ENCODE results near the gene NOS1AP. TPM values are rescaled to one million over a fixed set of nuclear protein-coding genes. Genes with fewer than 3 reads are reported as not detected.

The NOS1AP gene
- total and polyA plus RNA-seq, 9 donors: 0.50 to 4.4 (median 1.5) TPM

DNA sequence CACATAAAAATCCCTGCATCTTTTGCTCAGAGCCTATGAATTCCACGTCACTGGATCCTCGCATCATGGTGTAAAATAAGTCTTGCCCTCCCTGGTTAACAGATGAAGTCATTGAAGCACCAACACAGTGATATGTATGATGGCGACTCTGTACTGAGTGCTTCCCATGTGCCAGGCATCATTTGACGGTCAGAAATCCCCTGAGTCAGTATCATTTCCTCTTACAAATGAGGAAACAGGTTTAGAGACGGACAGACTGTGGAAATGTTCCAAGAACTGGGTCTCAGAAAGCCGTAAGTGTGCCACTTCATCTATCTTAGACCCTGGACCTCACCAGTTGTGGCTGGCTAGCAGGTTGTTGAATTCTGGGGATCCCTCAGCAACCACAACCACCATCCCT is 40.8 kb upstream of the NOS1AP start:
- H3K9me3 ChIP-seq: no peaks in the 10 kb centered on the region
- H3K4me1 ChIP-seq (ENCODE audit: insufficient read depth): no peaks in the 10 kb centered on the region
- H3K27me3 ChIP-seq: no peaks in the 10 kb centered on the region
- H3K4me3 ChIP-seq: no peak overlapping the region
- TF ChIP-seq, protein P1, sequence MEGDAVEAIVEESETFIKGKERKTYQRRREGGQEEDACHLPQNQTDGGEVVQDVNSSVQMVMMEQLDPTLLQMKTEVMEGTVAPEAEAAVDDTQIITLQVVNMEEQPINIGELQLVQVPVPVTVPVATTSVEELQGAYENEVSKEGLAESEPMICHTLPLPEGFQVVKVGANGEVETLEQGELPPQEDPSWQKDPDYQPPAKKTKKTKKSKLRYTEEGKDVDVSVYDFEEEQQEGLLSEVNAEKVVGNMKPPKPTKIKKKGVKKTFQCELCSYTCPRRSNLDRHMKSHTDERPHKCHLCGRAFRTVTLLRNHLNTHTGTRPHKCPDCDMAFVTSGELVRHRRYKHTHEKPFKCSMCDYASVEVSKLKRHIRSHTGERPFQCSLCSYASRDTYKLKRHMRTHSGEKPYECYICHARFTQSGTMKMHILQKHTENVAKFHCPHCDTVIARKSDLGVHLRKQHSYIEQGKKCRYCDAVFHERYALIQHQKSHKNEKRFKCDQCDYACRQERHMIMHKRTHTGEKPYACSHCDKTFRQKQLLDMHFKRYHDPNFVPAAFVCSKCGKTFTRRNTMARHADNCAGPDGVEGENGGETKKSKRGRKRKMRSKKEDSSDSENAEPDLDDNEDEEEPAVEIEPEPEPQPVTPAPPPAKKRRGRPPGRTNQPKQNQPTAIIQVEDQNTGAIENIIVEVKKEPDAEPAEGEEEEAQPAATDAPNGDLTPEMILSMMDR (IDR thresholded peaks at IDR 0.05): no peak
- TF ChIP-seq EP300 (IDR thresholded peaks at IDR 0.05) (no peak), POLR2A (IDR thresholded peaks at IDR 0.05) (no peak)
- H3K36me3 ChIP-seq: no peaks in the 10 kb centered on the region
- intact Hi-C loops (cut with DNase I): no loop called here
- no peak for DNase-seq
- no peak overlapping the region for H3K27ac ChIP-seq
- WGBS, 3 donors: 76 to 80% (median 77%) methylated on average over 6 of the region's 6 CpGs

DNA sequence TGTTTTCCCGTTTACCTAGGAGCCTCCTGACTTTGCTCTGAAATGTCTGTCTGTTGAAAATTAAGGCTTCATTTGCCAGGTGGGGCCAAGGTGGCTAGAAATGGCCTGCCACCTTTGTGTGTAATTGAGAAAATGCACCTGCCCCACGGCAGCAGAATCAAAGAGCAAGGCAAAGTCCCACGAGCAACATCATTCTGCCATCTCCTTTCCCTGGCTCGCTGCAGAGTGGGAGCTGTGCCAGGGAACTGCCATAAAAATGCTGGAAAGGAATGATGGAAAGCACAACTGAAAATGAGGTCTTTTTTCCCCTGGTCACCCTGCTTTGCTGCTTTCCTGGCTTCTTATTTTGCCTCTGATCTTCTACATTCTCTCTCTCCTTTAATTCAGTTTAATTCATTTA is 40.3 kb upstream of the NOS1AP start:
- intact Hi-C loops (cut with DNase I): no loop called here
- Histone ChIP-seq H3K27me3 (no peaks in the 10 kb centered on the region), H3K36me3 (no peaks in the 10 kb centered on the region), H3K4me3 (no peak overlapping the region), H3K9me3 (no peaks in the 10 kb centered on the region), H3K27ac (no peak overlapping the region), H3K4me1 (ENCODE audit: insufficient read depth) (no peaks in the 10 kb centered on the region)
- DNase-seq: no peak
- TF ChIP-seq POLR2A (IDR thresholded peaks at IDR 0.05) (no peak), EP300 (IDR thresholded peaks at IDR 0.05) (no peak)
- TF ChIP-seq, protein P1 (IDR thresholded peaks at IDR 0.05): no peak
- 18 to 20% (median 19%) methylated on average over 4 of the region's 4 CpGs for WGBS, 3 donors

DNA sequence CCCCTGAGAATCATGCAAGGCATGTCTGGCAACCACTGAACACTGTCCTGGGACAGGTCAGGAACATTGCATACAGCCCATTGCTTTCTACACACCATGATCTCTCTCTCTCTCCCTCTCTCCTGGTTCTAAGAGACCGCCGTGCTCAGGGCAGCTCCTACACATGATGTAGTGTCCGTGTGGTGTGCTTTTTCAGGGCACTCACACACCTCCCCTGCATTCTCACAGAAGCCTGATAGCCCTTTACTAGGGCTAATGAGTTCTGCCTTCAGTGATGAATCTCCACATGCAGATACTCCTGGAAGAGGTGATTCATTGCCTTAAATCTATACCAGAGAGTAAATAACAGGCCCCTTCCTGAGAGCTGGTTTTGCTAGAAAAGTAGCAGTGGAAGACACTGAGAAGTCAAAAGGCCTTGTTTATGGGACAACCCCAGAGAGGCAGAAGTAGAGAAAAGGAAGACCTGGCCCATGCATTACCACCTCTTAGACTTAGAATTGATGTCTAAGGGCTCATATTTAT is 38.7 kb upstream of the NOS1AP start:
- H3K36me3 ChIP-seq: no peaks in the 10 kb centered on the region
- no peak for DNase-seq
- H3K4me1 ChIP-seq (ENCODE audit: insufficient read depth): no peaks in the 10 kb centered on the region
- no peak overlapping the region for H3K4me3 ChIP-seq
- H3K27me3 ChIP-seq: no peaks in the 10 kb centered on the region
- no peak overlapping the region for H3K27ac ChIP-seq
- WGBS, 3 donors: 62 to 79% (median 73%) methylated on average over 3 of the region's 3 CpGs
- intact Hi-C loops (cut with DNase I): loop anchor here in 2 of 4 donors (10.0 kb wide), 2 partner anchors 166 to 236 kb away; no protein-coding TSS in a partner anchor
- TF ChIP-seq POLR2A (IDR thresholded peaks at IDR 0.05) (no peak), EP300 (IDR thresholded peaks at IDR 0.05) (no peak)
- TF ChIP-seq, protein P1 (IDR thresholded peaks at IDR 0.05): no peak
- H3K9me3 ChIP-seq: no peaks in the 10 kb centered on the region

DNA sequence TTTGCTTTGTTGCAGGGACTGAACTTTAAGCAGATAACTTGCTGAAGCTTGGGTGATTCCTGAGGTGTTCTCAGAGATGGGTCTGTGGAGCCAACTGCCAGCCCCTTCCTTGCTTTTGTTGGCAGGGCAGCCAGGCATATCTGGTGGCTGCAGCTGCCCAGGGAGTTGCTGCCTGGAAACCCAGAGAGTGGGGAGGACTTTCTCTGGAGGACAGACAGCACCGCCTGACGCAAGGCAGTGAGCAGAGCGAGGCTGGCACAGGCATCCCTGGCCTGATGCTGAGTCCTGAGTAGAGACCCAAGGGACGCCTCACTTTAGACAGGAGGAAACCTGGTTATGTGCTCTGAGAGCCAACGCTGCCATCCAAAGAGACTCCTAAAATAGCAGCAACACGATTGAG is 36.1 kb upstream of the NOS1AP start:
- Histone ChIP-seq H3K27me3 (no peaks in the 10 kb centered on the region), H3K27ac (no peak overlapping the region), H3K9me3 (no peaks in the 10 kb centered on the region), H3K36me3 (no peaks in the 10 kb centered on the region), H3K4me1 (ENCODE audit: insufficient read depth) (no peaks in the 10 kb centered on the region), H3K4me3 (no peak overlapping the region)
- 56 to 72% (median 65%) methylated on average over 6 of the region's 6 CpGs for WGBS, 3 donors
- TF ChIP-seq POLR2A (IDR thresholded peaks at IDR 0.05): no peak
- no peak for TF ChIP-seq EP300 (IDR thresholded peaks at IDR 0.05)
- TF ChIP-seq, protein P1 (IDR thresholded peaks at IDR 0.05): no peak
- no peak for DNase-seq
- intact Hi-C loops (cut with DNase I): loop anchor here in 2 of 4 donors (10.0 kb wide), 2 partner anchors 169 to 239 kb away; no protein-coding TSS in a partner anchor

Data from ovary (tissue), 9 donors.